H9 (cell line): ENCODE measurements around the gene PHACTR2. TPM values are rescaled to one million over a fixed set of nuclear protein-coding genes. Genes with fewer than 3 reads are reported as not detected.
"Not testable (repeated sequence)": the region's sequence is repeated elsewhere in the genome, so short reads cannot be mapped to it uniquely, and the experiment has no call there.

Experiments
- DNase-seq: peaks from one replicate; pipeline ENCODE4 v3.0.0-alpha.2; 2017
- H2AFZ ChIP-seq: one replicate; pipeline ENCODE4 v1.6.1; 2013; ENCODE audit warnings: mild to moderate bottlenecking, low read length, control low read depth, moderate library complexity
- H2AK5ac ChIP-seq: 2 replicates; pipeline ENCODE4 v1.6.1; 2013; ENCODE audit warnings: low read length, control low read depth, mixed read lengths; ENCODE audit not compliant: insufficient read length
- H2BK120ac ChIP-seq: one replicate; pipeline ENCODE4 v1.6.1; 2013; ENCODE audit warnings: low read depth, mild to moderate bottlenecking, low read length, control low read depth, inconsistent platforms; ENCODE audit not compliant: poor library complexity, severe bottlenecking
- H2BK12ac ChIP-seq: 2 replicates; pipeline ENCODE4 v1.6.1; 2013; ENCODE audit warnings: low read length, control low read depth, mixed read lengths, low read depth; ENCODE audit not compliant: insufficient read length
- H2BK15ac ChIP-seq: 2 replicates; pipeline ENCODE4 v1.6.1; 2013; ENCODE audit warnings: low read depth, low read length, control low read depth
- H2BK20ac ChIP-seq: one replicate; pipeline ENCODE4 v1.6.1; 2013; ENCODE audit warnings: low read depth, mild to moderate bottlenecking, low read length, control low read depth, inconsistent platforms; ENCODE audit not compliant: poor library complexity, severe bottlenecking
- H2BK5ac ChIP-seq: 2 replicates; pipeline ENCODE4 v1.6.1; 2013; ENCODE audit warnings: low read length, control low read depth, mixed read lengths; ENCODE audit not compliant: insufficient read length
- H3K14ac ChIP-seq: 2 replicates; pipeline ENCODE4 v1.6.1; 2013; ENCODE audit warnings: low read length, control low read depth; ENCODE audit not compliant: insufficient read depth
- H3K18ac ChIP-seq: 2 replicates; pipeline ENCODE4 v1.6.1; 2013; ENCODE audit warnings: low read depth, mild to moderate bottlenecking, mixed read lengths, low read length, control low read depth; ENCODE audit not compliant: insufficient read length
- H3K23ac ChIP-seq: 2 replicates; pipeline ENCODE4 v1.6.1; 2013; ENCODE audit warnings: low read length, control low read depth, mixed read lengths, low read depth; ENCODE audit not compliant: insufficient read length
- H3K23me2 ChIP-seq: 2 replicates; pipeline ENCODE4 v1.6.1; 2013; ENCODE audit warnings: low read depth, mild to moderate bottlenecking, mixed read lengths, low read length, control low read depth; ENCODE audit not compliant: insufficient read length, poor library complexity, severe bottlenecking
- H3K27ac ChIP-seq: 2 replicates; pipeline ENCODE4 v1.5.1; 2013; ENCODE audit warnings: low read length, control low read depth, mixed read lengths, low read depth; ENCODE audit not compliant: insufficient read length
- H3K27me3 ChIP-seq: 2 replicates; pipeline ENCODE4 v1.6.1; 2013; ENCODE audit warnings: low read length, control low read depth, inconsistent platforms; ENCODE audit not compliant: insufficient read depth
- H3K4ac ChIP-seq: 2 replicates; pipeline ENCODE4 v1.6.1; 2013; ENCODE audit warnings: low read depth, mild to moderate bottlenecking, control low read depth, inconsistent platforms, low read length, moderate library complexity
- H3K4me1 ChIP-seq: 2 replicates; pipeline ENCODE4 v1.6.1; 2013; ENCODE audit warnings: low read length, control low read depth, inconsistent platforms; ENCODE audit not compliant: insufficient read depth
- H3K4me2 ChIP-seq: 2 replicates; pipeline ENCODE4 v1.6.1; 2013; ENCODE audit warnings: low read length, control low read depth, mixed read lengths; ENCODE audit not compliant: insufficient read length, insufficient read depth
- H3K56ac ChIP-seq: 2 replicates; pipeline ENCODE4 v1.6.1; 2013; ENCODE audit warnings: low read depth, mild to moderate bottlenecking, mixed read lengths, low read length, control low read depth; ENCODE audit not compliant: insufficient read length
- H3K79me1 ChIP-seq: 2 replicates; pipeline ENCODE4 v1.6.1; 2013; ENCODE audit warnings: low read depth, mild to moderate bottlenecking, moderate library complexity, low read length, control low read depth, inconsistent platforms; ENCODE audit not compliant: insufficient read depth, poor library complexity, severe bottlenecking
- H3K79me2 ChIP-seq: 2 replicates; pipeline ENCODE4 v1.6.1; 2013; ENCODE audit warnings: low read length, control low read depth, inconsistent platforms; ENCODE audit not compliant: insufficient read depth
- H3K9ac ChIP-seq: 2 replicates; pipeline ENCODE4 v1.6.1; 2013; ENCODE audit warnings: low read length, control low read depth, mixed read lengths; ENCODE audit not compliant: insufficient read length; ENCODE audit errors: extremely low read depth
- H3K9me3 ChIP-seq: one replicate; pipeline ENCODE4 v1.6.1; 2013; ENCODE audit warnings: low read depth, low read length, inconsistent platforms; ENCODE audit not compliant: control insufficient read depth
- H3T11ph ChIP-seq: one replicate; pipeline ENCODE4 v1.6.1; 2013; ENCODE audit warnings: mild to moderate bottlenecking, low read length, control low read depth, inconsistent platforms
- H4K20me1 ChIP-seq: one replicate; pipeline ENCODE4 v1.6.1; 2013; ENCODE audit not compliant: control insufficient read depth, insufficient read length, insufficient read depth
- H4K5ac ChIP-seq: 2 replicates; pipeline ENCODE4 v1.6.1; 2013; ENCODE audit warnings: low read depth, mild to moderate bottlenecking, mixed read lengths, low read length, control low read depth; ENCODE audit not compliant: insufficient read length
- H4K8ac ChIP-seq: replicated peaks from 2 replicates; pipeline ENCODE4 v1.6.1; 2013; ENCODE audit warnings: low read length, control low read depth, mixed read lengths, low read depth; ENCODE audit not compliant: insufficient read length
- H4K91ac ChIP-seq: 2 replicates; pipeline ENCODE4 v1.6.1; 2013; ENCODE audit warnings: low read depth, mild to moderate bottlenecking, moderate library complexity, mixed read lengths, low read length, control low read depth; ENCODE audit not compliant: insufficient read length
- H3K27ac Mint-ChIP-seq, 3 experiments: 2 replicates in 2 of 3; 3 replicates in 1 of 3; pipeline ENCODE4 v1.8.0; 2020 to 2021; ENCODE audit warnings: mixed read lengths in 3 of 3, mild to moderate bottlenecking in 1 of 3, moderate library complexity in 1 of 3
- H3K27me3 Mint-ChIP-seq: 2 replicates; pipeline ENCODE4 v1.8.0; 2021; ENCODE audit warnings: low read depth, mild to moderate bottlenecking, moderate library complexity, mixed read lengths
- H3K36me3 Mint-ChIP-seq, 3 experiments: 2 replicates in 2 of 3; 3 replicates in 1 of 3; pipeline ENCODE4 v1.8.0; 2020 to 2021; ENCODE audit warnings: low read depth in 3 of 3, mixed read lengths in 3 of 3; ENCODE audit not compliant: insufficient read depth in 1 of 3
- H3K4me1 Mint-ChIP-seq, 2 experiments: 2 replicates each; pipeline ENCODE4 v1.8.0; 2020; ENCODE audit warnings: mixed read lengths in 2 of 2
- H3K4me3 Mint-ChIP-seq, 2 experiments: 2 replicates in 1 of 2; 3 replicates in 1 of 2; pipeline ENCODE4 v1.8.0; 2020 to 2021; ENCODE audit warnings: mild to moderate bottlenecking in 2 of 2, mixed read lengths in 2 of 2, moderate library complexity in 1 of 2
- H3K9me3 Mint-ChIP-seq, 2 experiments: 2 replicates in 1 of 2; 3 replicates in 1 of 2; pipeline ENCODE4 v1.8.0; 2020; ENCODE audit warnings: mild to moderate bottlenecking in 2 of 2, mixed read lengths in 2 of 2, moderate library complexity in 1 of 2
- WGBS: extraction: QIAGEN DNeasy Blood & Tissue Kit; methylation state at CpG from one replicate; pipeline ENCODE4 v1.1.7; 2013; ENCODE audit warnings: missing lambda C conversion rate, low lambda C conversion rate, mixed read lengths; ENCODE audit not compliant: insufficient read length; ENCODE audit errors: extremely low coverage; 5-methylcytosine and 5-hydroxymethylcytosine counted together
- total RNA-seq: library from RNA; stranded (reverse); gene quantifications from 2 replicates; pipeline ENCODE4 v1.2.1, GENCODE V29; 2021

Gene PHACTR2
- total RNA-seq, 1 experiment from 2014 or later, result 131 TPM

- WGBS, result no CpG with 5 or more reads among the region's 1 CpG
- H3K27me3 Mint-ChIP-seq, H4K91ac ChIP-seq, H3K4ac ChIP-seq, H3K18ac ChIP-seq, H3K56ac ChIP-seq, H3K9me3 ChIP-seq, H3K23me2 ChIP-seq, H2BK15ac ChIP-seq, H3K27ac Mint-ChIP-seq, H4K8ac ChIP-seq, H3K4me2 ChIP-seq, H2BK20ac ChIP-seq, H3K4me3 Mint-ChIP-seq, H3K9ac ChIP-seq, DNase-seq, H3K79me2 ChIP-seq, H2BK120ac ChIP-seq, H3K4me1 Mint-ChIP-seq, H2BK12ac ChIP-seq, H2BK5ac ChIP-seq, H3K27me3 ChIP-seq, H3K27ac ChIP-seq, H2AK5ac ChIP-seq, H3T11ph ChIP-seq, H3K14ac ChIP-seq, H4K20me1 ChIP-seq, H3K4me1 ChIP-seq, H2AFZ ChIP-seq, H4K5ac ChIP-seq, H3K79me1 ChIP-seq, H3K23ac ChIP-seq: not testable (repeated sequence)
- Mint-ChIP-seq H3K36me3 (peaks cover 4 to 13% (median 7%) of the 10 kb centered on the region in 3 experiments; a peak in 6 of 7 replicates), H3K9me3 (peaks cover 15 to 24% of the 10 kb centered on the region in 2 experiments)
These were observed 193.5 kb downstream of the PHACTR2 start for GRCh38 chr6:143871202-143871730.
